KMS-11 (cell line): ENCODE measurements around the gene IDI2.

ENCODE experiments used
- H2AFZ ChIP-seq: fragments of 200-600 bp; sonication (generic); 2 replicates; pipeline ENCODE4 v1.6.1; 2016; ENCODE audit warnings: antibody characterized with exemption, mixed run types, low read depth
- H3K27ac ChIP-seq: fragments of 200-600 bp; sonication (generic); 2 replicates; pipeline ENCODE4 v1.6.1; 2016; ENCODE audit warnings: mild to moderate bottlenecking, mixed run types
- H3K27me3 ChIP-seq: fragments of 200-600 bp; sonication (generic); 2 replicates; pipeline ENCODE4 v1.6.1; 2017; ENCODE audit warnings: mild to moderate bottlenecking, low read depth, mixed run types, moderate library complexity; ENCODE audit not compliant: insufficient read depth
- H3K36me3 ChIP-seq: fragments of 200-600 bp; sonication (generic); 2 replicates; pipeline ENCODE4 v1.6.1; 2017; ENCODE audit warnings: mild to moderate bottlenecking, mixed run types; ENCODE audit not compliant: insufficient read depth
- H3K4me1 ChIP-seq: fragments of 200-600 bp; sonication (generic); 2 replicates; pipeline ENCODE4 v1.6.1; 2016; ENCODE audit warnings: mild to moderate bottlenecking, low read depth, mixed run types; ENCODE audit not compliant: poor library complexity, severe bottlenecking
- H3K4me2 ChIP-seq: fragments of 200-600 bp; sonication (generic); 2 replicates; pipeline ENCODE4 v1.7.0; 2016; ENCODE audit warnings: mild to moderate bottlenecking, mixed run types
- H3K4me3 ChIP-seq: fragments of 200-600 bp; sonication (generic); IDR thresholded peaks from 2 replicates; pipeline ENCODE4 v1.6.1; 2017; ENCODE audit warnings: low read depth, low read length, mixed read lengths; ENCODE audit not compliant: insufficient read depth
- H3K79me2 ChIP-seq: fragments of 200-600 bp; sonication (generic); 2 replicates; pipeline ENCODE4 v1.6.1; 2016; ENCODE audit warnings: low read depth, mixed run types; ENCODE audit not compliant: insufficient read depth
- H3K9ac ChIP-seq: fragments of 200-600 bp; sonication (generic); 2 replicates; pipeline ENCODE4 v1.6.1; 2016; ENCODE audit warnings: mild to moderate bottlenecking, mixed run types
- H4K20me1 ChIP-seq: fragments of 200-600 bp; sonication (generic); 2 replicates; pipeline ENCODE4 v1.6.1; 2016; ENCODE audit warnings: mild to moderate bottlenecking, mixed run types; ENCODE audit not compliant: insufficient read depth
- CTCF ChIP-seq: fragments of 200-600 bp; sonication (generic); conservative IDR thresholded peaks from 2 replicates; pipeline ENCODE4 v1.6.1; 2017; ENCODE audit warnings: low read depth, mild to moderate bottlenecking, antibody characterized with exemption, low read length, moderate library complexity, mixed read lengths

IDI2 gene

DNA sequence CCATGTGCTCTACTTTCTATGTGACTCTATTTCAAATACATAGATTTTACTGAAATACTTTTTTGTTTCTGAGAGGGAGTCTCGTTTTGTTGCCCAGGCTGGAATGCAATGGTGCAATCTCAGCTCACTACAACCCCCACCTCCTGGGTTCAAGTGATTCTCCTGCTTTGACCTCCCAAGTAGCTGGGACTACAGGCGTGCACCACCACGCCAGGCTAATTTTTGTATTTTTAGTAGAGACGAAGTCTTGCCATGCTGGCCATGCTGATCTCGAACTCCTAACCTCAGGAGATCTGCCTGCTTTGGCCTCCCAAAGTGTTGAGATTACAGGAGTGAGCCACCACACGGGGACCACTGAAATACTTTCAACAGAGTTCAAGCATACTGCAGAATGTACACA, 19.8 kb upstream of the IDI2 start:
- Histone ChIP-seq H3K27ac (no peak overlapping the region), H3K9ac (no peak overlapping the region)

DNA sequence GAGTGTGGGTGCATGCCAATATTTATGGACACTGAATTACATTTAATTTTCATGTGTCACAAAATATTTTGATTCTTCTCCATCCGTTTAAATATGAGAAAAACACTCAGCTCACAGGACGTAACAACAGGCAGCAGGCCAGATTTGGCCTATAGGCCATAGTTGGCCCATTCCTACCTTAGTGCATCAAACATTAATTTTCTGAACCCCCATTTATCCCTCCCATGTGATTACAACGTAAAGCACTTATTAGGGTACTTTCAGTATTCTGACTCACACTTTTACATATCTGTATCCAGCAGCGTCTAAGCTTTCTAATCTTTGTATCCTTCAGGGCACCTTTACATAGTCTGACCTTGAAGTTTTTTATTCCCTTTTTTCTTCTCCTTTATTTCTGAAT, 19.3 kb upstream of the IDI2 start:
- H2AFZ ChIP-seq, result no peak overlapping the region
- peaks cover 32% of the 10 kb centered on the region; the same call in 1 of the 2 replicates for H3K36me3 ChIP-seq
- 0 out of 2 replicates have a peak, but pooled peaks cover 8% of the 10 kb centered on the region for H4K20me1 ChIP-seq
- no peak overlapping the region for H3K4me3 ChIP-seq
- H3K79me2 ChIP-seq, result peaks cover 41% of the 10 kb centered on the region
- no peak overlapping the region for H3K4me2 ChIP-seq
- no peak for TF ChIP-seq CTCF
- no peaks in the 10 kb centered on the region for H3K27me3 ChIP-seq
- no peak overlapping the region for H3K9ac ChIP-seq
- H3K4me1 ChIP-seq, result peaks cover 5% of the 10 kb centered on the region
- no peak overlapping the region for H3K27ac ChIP-seq

More for the DNA sequence above, 19.8 kb upstream of the IDI2 start:
- Histone ChIP-seq H3K79me2 (peaks cover 45% of the 10 kb centered on the region), H4K20me1 (0 out of 2 replicates have a peak, but pooled peaks cover 8% of the 10 kb centered on the region), H2AFZ (no peak overlapping the region), H3K4me1 (peaks cover 10% of the 10 kb centered on the region), H3K4me3 (no peak overlapping the region), H3K36me3 (peaks cover 27% of the 10 kb centered on the region; the same call in 1 of the 2 replicates), H3K4me2 (peak overlapping the region; percentile 12; the same call in 1 of the 2 replicates), H3K27me3 (no peaks in the 10 kb centered on the region)
- no peak for TF ChIP-seq CTCF

GRCh38 chr10:1044146-1044545, 18.5 kb upstream of the IDI2 start:
- Histone ChIP-seq H4K20me1 (0 out of 2 replicates have a peak, but pooled peaks cover 8% of the 10 kb centered on the region), H3K36me3 (peaks cover 39% of the 10 kb centered on the region; the same call in 1 of the 2 replicates), H3K79me2 (peaks cover 38% of the 10 kb centered on the region), H3K4me3 (no peak overlapping the region), H3K9ac (no peak overlapping the region), H3K27me3 (no peaks in the 10 kb centered on the region), H3K4me2 (no peak overlapping the region), H3K4me1 (peaks cover 5% of the 10 kb centered on the region), H3K27ac (no peak overlapping the region), H2AFZ (no peak overlapping the region)
- no peak for TF ChIP-seq CTCF

- Histone ChIP-seq H2AFZ (no peak overlapping the region), H3K27ac (no peak overlapping the region), H3K27me3 (no peaks in the 10 kb centered on the region), H3K9ac (no peak overlapping the region), H3K4me1 (peaks cover 5% of the 10 kb centered on the region), H3K79me2 (peaks cover 37% of the 10 kb centered on the region), H3K4me2 (no peak overlapping the region), H3K36me3 (peaks cover 39% of the 10 kb centered on the region; the same call in 1 of the 2 replicates), H4K20me1 (0 out of 2 replicates have a peak, but pooled peaks cover 8% of the 10 kb centered on the region), H3K4me3 (no peak overlapping the region)
- no peak for TF ChIP-seq CTCF
Observed at GRCh38 chr10:1043532-1043995, 17.9 kb upstream of the IDI2 start.
